H1 (cell line): ENCODE results near the gene RARB. TPM values are rescaled to one million over a fixed set of nuclear protein-coding genes. Genes with fewer than 3 reads are reported as not detected.

ENCODE experiments used
- ASH2L ChIP-seq: fragments of 200-600, 300-600 bp; sonication (generic); IDR thresholded peaks from one replicate; pipeline ENCODE4 v1.7.1; 2017; ENCODE audit warnings: low read length
- BCL11A ChIP-seq, 2 experiments: IDR thresholded peaks; one replicate each; pipeline ENCODE4 v1.6.1; 2011; ENCODE audit warnings: low read depth in 2 of 2, low read length in 2 of 2, mild to moderate bottlenecking in 2 of 2
- CHD7 ChIP-seq: fragments of 300-600 bp; sonication (generic); IDR thresholded peaks from 2 replicates; pipeline ENCODE4 v1.7.1; 2012; ENCODE audit warnings: low read length, moderate library complexity, mild to moderate bottlenecking, inconsistent platforms; ENCODE audit not compliant: insufficient replicate concordance
- FOSL1 ChIP-seq: IDR thresholded peaks from 2 replicates; pipeline ENCODE4 v1.6.1; 2011; ENCODE audit warnings: mild to moderate bottlenecking, low read depth, low read length, moderate library complexity; ENCODE audit not compliant: insufficient read depth
- JUND ChIP-seq: IDR thresholded peaks from 2 replicates; pipeline ENCODE4 v1.6.1; 2011; ENCODE audit warnings: mild to moderate bottlenecking, improper control_type of control experiment, low read length
- NANOG ChIP-seq: IDR thresholded peaks from 2 replicates; pipeline ENCODE4 v1.6.1; 2011; ENCODE audit warnings: low read length, low read depth, mild to moderate bottlenecking, inconsistent platforms; ENCODE audit not compliant: insufficient read depth, poor library complexity, severe bottlenecking
- NRF1 ChIP-seq: IDR thresholded peaks from 2 replicates; pipeline ENCODE4 v1.6.1; 2011; ENCODE audit warnings: mild to moderate bottlenecking, low read depth, low read length, improper control_type of control experiment
- PHF8 ChIP-seq: fragments of 200-600 bp; sonication (generic); conservative IDR thresholded peaks from 2 replicates; pipeline ENCODE4 v1.7.1; 2012; ENCODE audit warnings: low read depth, mild to moderate bottlenecking, inconsistent platforms, low read length, moderate library complexity
- RFX5 ChIP-seq: IDR thresholded peaks from 2 replicates; pipeline ENCODE4 v1.6.1; 2011; ENCODE audit warnings: low read depth, low read length, improper control_type of control experiment, borderline replicate concordance
- SP4 ChIP-seq: IDR thresholded peaks from 2 replicates; pipeline ENCODE4 v1.6.1; 2012; ENCODE audit warnings: low read length, inconsistent platforms
- SUZ12 ChIP-seq: fragments of 200-600 bp; sonication (generic); IDR thresholded peaks from 2 replicates; pipeline ENCODE4 v1.6.1; 2012; ENCODE audit warnings: mild to moderate bottlenecking, inconsistent platforms, low read length, moderate library complexity, mixed read lengths
- TEAD4 ChIP-seq: IDR thresholded peaks from 2 replicates; pipeline ENCODE4 v1.6.1; 2012; ENCODE audit warnings: low read depth, low read length, inconsistent platforms, mixed read lengths
- polyA plus RNA-seq, 7 experiments: library from polyadenylated mRNA; depleted of rRNA in 3 of 7; stranded (reverse) in 5 of 7; unstranded in 2 of 7; fragments of >200 nt in 5 of 7; fragments of 200-250 nt in 2 of 7; gene quantifications; 1 replicate in 5 of 7; 2 replicates in 1 of 7; 4 replicates in 1 of 7; pipeline versions ENCODE4 v1.2.1 to v1.2.3, GENCODE V29; 2011 to 2013; ENCODE audit warnings: missing spikeins in 2 of 7, mixed read lengths in 2 of 7
- total RNA-seq: library from RNA; stranded (reverse); fragmentation: NEBNext Ultra II Directional; extraction: Animal tissue kit (Norgen Biotek cat#: 25700); gene quantifications from 2 replicates; pipeline ENCODE4 v1.2.1, GENCODE V29; 2021

RARB gene
- total and polyA plus RNA-seq, 2 of the 8 experiments (the other 6 are each of a cell fraction or from before 2014, with no cell fraction given): 0.15 to 0.22 TPM

- TF ChIP-seq CHD7 (no peak), PHF8 (no peak), TEAD4 (no peak), ASH2L (no peak), RFX5 (no peak), JUND (no peak), SUZ12 (no peak), NANOG (no peak), BCL11A (IDR thresholded peaks at IDR 0.05; ENCODE audit: low read depth in 2 of 2, low read length in 2 of 2) (no peak), NRF1 (no peak), SP4 (no peak), FOSL1 (no peak)
Observed at GRCh38 chr3:25610779-25611178, 182.7 kb downstream of the RARB start (continued).
